Neural progenitor cell (in vitro differentiated cells): Measurements from ENCODE around the gene DOCK10. TPM values are rescaled to one million over a fixed set of nuclear protein-coding genes. Genes with fewer than 3 reads are reported as not detected.

Experiments used
- DNase-seq: peaks from one replicate; pipeline ENCODE4 v3.0.0-alpha.2; 2016; ENCODE audit warnings: low spot score
- H2AFZ ChIP-seq: fragments of 200-600 bp; sonication (generic); replicated peaks from 2 replicates; pipeline ENCODE4 v1.6.1; 2016; ENCODE audit warnings: antibody characterized with exemption
- H3F3A ChIP-seq: fragments of 200-600 bp; sonication (generic); 2 replicates; pipeline ENCODE4 v1.6.1; 2016; ENCODE audit warnings: antibody characterized with exemption, low read depth
- H3K27ac ChIP-seq: fragments of 200-600 bp; sonication (generic); 2 replicates; pipeline ENCODE4 v1.5.1; 2016; ENCODE audit warnings: mild to moderate bottlenecking
- H3K27me3 ChIP-seq: fragments of 200-600 bp; sonication (generic); 2 replicates; pipeline ENCODE4 v1.6.1; 2016; ENCODE audit warnings: mild to moderate bottlenecking, moderate library complexity
- H3K36me3 ChIP-seq: fragments of 200-600 bp; sonication (generic); 2 replicates; pipeline ENCODE4 v1.5.1; 2016
- H3K4me1 ChIP-seq: fragments of 200-600 bp; sonication (generic); 2 replicates; pipeline ENCODE4 v1.6.1; 2016; ENCODE audit warnings: mixed run types
- H3K4me2 ChIP-seq: fragments of 200-600 bp; sonication (generic); 2 replicates; pipeline ENCODE4 v1.6.1; 2016
- H3K4me3 ChIP-seq: fragments of 200-600 bp; sonication (generic); 2 replicates; pipeline ENCODE4 v1.5.1; 2016
- H3K79me2 ChIP-seq: fragments of 200-600 bp; sonication (generic); 2 replicates; pipeline ENCODE4 v1.6.1; 2016; ENCODE audit warnings: low read depth
- H3K9ac ChIP-seq: fragments of 200-600 bp; sonication (generic); 2 replicates; pipeline ENCODE4 v1.6.1; 2016
- H3K9me3 ChIP-seq: fragments of 200-600 bp; sonication (generic); 2 replicates; pipeline ENCODE4 v1.5.1; 2016; ENCODE audit warnings: low read depth
- H4K20me1 ChIP-seq: fragments of 200-600 bp; sonication (generic); 2 replicates; pipeline ENCODE4 v1.6.1; 2016; ENCODE audit warnings: low read depth
- H3K27ac Mint-ChIP-seq: 3 replicates; pipeline ENCODE4 v1.8.0; 2021; ENCODE audit warnings: mixed read lengths
- H3K27me3 Mint-ChIP-seq: 2 replicates; pipeline ENCODE4 v1.8.0; 2022; ENCODE audit warnings: low read depth, mild to moderate bottlenecking, inconsistent platforms, moderate library complexity, mixed read lengths; ENCODE audit not compliant: insufficient read depth
- H3K36me3 Mint-ChIP-seq: 3 replicates; pipeline ENCODE4 v1.8.0; 2021; ENCODE audit warnings: mixed read lengths
- H3K4me1 Mint-ChIP-seq: 3 replicates; pipeline ENCODE4 v1.8.0; 2021; ENCODE audit warnings: mixed read lengths
- H3K4me3 Mint-ChIP-seq: 3 replicates; pipeline ENCODE4 v1.8.0; 2021; ENCODE audit warnings: mild to moderate bottlenecking, moderate library complexity, mixed read lengths
- H3K9me3 Mint-ChIP-seq: 3 replicates; pipeline ENCODE4 v1.8.0; 2020; ENCODE audit warnings: mixed read lengths
- EZH2 ChIP-seq: fragments of 200-600 bp; sonication (generic); IDR thresholded peaks from 2 replicates; pipeline ENCODE4 v1.6.1; 2017; ENCODE audit warnings: antibody characterized with exemption, mild to moderate bottlenecking, moderate library complexity
- EZH2phosphoT487 ChIP-seq: fragments of 200-600 bp; sonication (generic); IDR thresholded peaks from 2 replicates; pipeline ENCODE4 v1.6.1; 2017; ENCODE audit warnings: antibody characterized with exemption
- total RNA-seq: library from RNA; depleted of rRNA; stranded (reverse); fragments of >200 nt; gene quantifications from 2 replicates; pipeline ENCODE4 v1.2.3, GENCODE V29; 2015; ENCODE audit warnings: low replicate concordance
- TF ChIP-seq, protein P1 (sequence below): fragments of 200-600 bp; sonication (generic); IDR thresholded peaks from 2 replicates; pipeline ENCODE4 v1.5.1; 2017; ENCODE audit warnings: antibody characterized with exemption, mild to moderate bottlenecking

DOCK10 gene
- total RNA-seq, 1 donor from 2014 or later, result 1.1 TPM

DNA sequence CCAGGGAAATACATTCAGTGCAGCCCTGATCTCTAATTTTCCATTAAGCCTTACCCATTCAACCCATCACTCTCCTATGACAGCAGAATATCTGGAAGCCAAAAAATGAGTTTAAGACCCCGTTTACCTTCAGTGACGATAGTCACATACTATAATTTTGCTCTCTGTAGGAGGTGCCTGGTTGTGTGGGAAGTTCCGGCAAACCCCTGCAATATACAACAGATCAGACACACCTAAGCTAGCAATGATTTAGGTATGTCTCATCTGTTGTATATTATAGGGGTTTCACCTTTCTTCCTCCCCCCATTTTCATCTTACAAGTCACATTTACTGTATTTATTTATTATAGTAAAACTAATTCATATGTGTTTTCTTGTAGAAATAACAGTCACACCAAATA is 101.7 kb downstream of the DOCK10 start:
- Histone ChIP-seq H3K4me2 (no peak overlapping the region), H3K27ac (no peak overlapping the region), H3K36me3 (no peaks in the 10 kb centered on the region), H3K9ac (no peak overlapping the region), H3K27me3 (no peaks in the 10 kb centered on the region), H2AFZ (no peak overlapping the region), H3F3A (peaks cover 18% of the 10 kb centered on the region), H3K9me3 (no peaks in the 10 kb centered on the region), H3K4me3 (no peak overlapping the region), H3K79me2 (no peaks in the 10 kb centered on the region), H4K20me1 (no peaks in the 10 kb centered on the region), H3K4me1 (peaks cover 50% of the 10 kb centered on the region)
- Mint-ChIP-seq H3K27ac (no peak overlapping the region), H3K27me3 (no peaks in the 10 kb centered on the region), H3K4me1 (peaks cover 41% of the 10 kb centered on the region), H3K9me3 (peaks cover 2% of the 10 kb centered on the region), H3K4me3 (no peak overlapping the region), H3K36me3 (no peaks in the 10 kb centered on the region)
- TF ChIP-seq EZH2, result no peak
- TF ChIP-seq EZH2phosphoT487, result no peak
- TF ChIP-seq, protein P1, sequence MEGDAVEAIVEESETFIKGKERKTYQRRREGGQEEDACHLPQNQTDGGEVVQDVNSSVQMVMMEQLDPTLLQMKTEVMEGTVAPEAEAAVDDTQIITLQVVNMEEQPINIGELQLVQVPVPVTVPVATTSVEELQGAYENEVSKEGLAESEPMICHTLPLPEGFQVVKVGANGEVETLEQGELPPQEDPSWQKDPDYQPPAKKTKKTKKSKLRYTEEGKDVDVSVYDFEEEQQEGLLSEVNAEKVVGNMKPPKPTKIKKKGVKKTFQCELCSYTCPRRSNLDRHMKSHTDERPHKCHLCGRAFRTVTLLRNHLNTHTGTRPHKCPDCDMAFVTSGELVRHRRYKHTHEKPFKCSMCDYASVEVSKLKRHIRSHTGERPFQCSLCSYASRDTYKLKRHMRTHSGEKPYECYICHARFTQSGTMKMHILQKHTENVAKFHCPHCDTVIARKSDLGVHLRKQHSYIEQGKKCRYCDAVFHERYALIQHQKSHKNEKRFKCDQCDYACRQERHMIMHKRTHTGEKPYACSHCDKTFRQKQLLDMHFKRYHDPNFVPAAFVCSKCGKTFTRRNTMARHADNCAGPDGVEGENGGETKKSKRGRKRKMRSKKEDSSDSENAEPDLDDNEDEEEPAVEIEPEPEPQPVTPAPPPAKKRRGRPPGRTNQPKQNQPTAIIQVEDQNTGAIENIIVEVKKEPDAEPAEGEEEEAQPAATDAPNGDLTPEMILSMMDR, result no peak
- DNase-seq, result no peak

DNA sequence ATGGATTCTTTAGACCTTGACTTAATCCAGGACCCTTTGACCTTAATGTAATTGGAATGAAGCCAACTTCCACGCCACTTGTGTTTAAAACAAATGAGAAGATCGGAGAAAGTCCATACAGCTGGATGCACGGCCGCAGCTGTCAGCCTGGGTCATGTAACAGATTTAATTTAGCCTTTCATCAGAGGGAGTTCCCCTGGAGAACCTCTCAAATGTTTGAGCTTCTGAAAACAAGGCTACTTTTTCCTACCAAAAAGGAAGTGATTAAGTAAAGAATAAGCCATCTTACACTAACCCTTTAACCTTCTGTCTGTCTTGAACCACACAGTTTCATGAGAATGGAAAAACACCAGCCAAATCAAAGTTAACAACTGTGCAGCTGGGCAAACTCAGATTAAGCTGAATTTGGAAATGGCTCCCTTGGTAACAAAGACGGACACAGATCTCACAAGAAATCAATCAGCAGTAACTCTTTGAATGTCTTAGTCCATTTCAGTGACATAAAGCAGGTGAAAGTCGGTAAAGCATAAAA is 103.6 kb downstream of the DOCK10 start:
- Mint-ChIP-seq H3K4me1 (peaks cover 51% of the 10 kb centered on the region), H3K36me3 (no peaks in the 10 kb centered on the region), H3K27ac (peak overlapping the region; percentile 88), H3K9me3 (peaks cover 2% of the 10 kb centered on the region), H3K4me3 (peak overlapping the region; percentile 12), H3K27me3 (no peaks in the 10 kb centered on the region)
- Histone ChIP-seq H4K20me1 (no peaks in the 10 kb centered on the region), H3K79me2 (no peaks in the 10 kb centered on the region), H2AFZ (no peak overlapping the region), H3F3A (peaks cover 29% of the 10 kb centered on the region), H3K27ac (peak overlapping the region; percentile 78), H3K4me2 (peak overlapping the region; percentile 60), H3K9me3 (no peaks in the 10 kb centered on the region), H3K36me3 (no peaks in the 10 kb centered on the region), H3K27me3 (no peaks in the 10 kb centered on the region), H3K4me3 (no peak overlapping the region), H3K4me1 (peaks cover 65% of the 10 kb centered on the region), H3K9ac (no peak overlapping the region)
- TF ChIP-seq, protein P1, result no peak
- TF ChIP-seq EZH2phosphoT487, result no peak
- TF ChIP-seq EZH2, result no peak
- DNase-seq, result peak; percentile 60

DNA sequence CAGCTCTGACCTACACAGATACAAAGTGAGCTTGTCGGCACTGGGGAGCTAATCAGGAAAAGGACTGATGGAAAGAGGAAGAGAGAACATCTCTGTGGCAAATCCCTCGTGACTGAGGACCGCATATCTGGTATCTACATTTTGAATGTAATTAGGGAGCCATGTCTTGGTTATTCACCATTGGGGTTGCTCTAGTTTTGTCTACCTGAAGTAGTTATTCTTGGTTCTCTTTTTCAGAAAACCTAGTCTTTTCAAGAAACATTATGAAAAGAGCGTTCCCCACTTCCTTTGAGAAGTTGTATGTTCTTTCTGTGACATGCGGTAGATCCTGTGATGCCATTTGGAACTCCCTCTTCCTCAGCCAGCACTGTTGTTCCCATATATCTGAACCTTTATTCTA is 104.4 kb downstream of the DOCK10 start:
- Histone ChIP-seq H3F3A (peaks cover 29% of the 10 kb centered on the region), H3K4me3 (no peak overlapping the region), H3K79me2 (no peaks in the 10 kb centered on the region), H3K4me1 (peaks cover 71% of the 10 kb centered on the region), H3K27me3 (no peaks in the 10 kb centered on the region), H2AFZ (no peak overlapping the region), H4K20me1 (no peaks in the 10 kb centered on the region), H3K4me2 (peak overlapping the region; percentile 60), H3K9me3 (no peaks in the 10 kb centered on the region), H3K36me3 (no peaks in the 10 kb centered on the region), H3K27ac (peak overlapping the region; percentile 78), H3K9ac (no peak overlapping the region)
- peaks cover 51% of the 10 kb centered on the region for H3K4me1 Mint-ChIP-seq
- no peaks in the 10 kb centered on the region for H3K27me3 Mint-ChIP-seq
- H3K4me3 Mint-ChIP-seq, result no peak overlapping the region
- no peaks in the 10 kb centered on the region for H3K36me3 Mint-ChIP-seq
- H3K9me3 Mint-ChIP-seq, result peaks cover 2% of the 10 kb centered on the region
- H3K27ac Mint-ChIP-seq, result peak overlapping the region; percentile 57
- TF ChIP-seq, protein P1, result no peak
- TF ChIP-seq EZH2, result no peak
- no peak for TF ChIP-seq EZH2phosphoT487
- DNase-seq, result no peak
